Fibroblast of villous mesenchyme (primary cell): ENCODE measurements around the gene GPR183. TPM values are rescaled to one million over a fixed set of nuclear protein-coding genes. Genes with fewer than 3 reads are reported as not detected.

ENCODE experiments used
- DNase-seq: peaks from one replicate; pipeline ENCODE4 v3.0.0-alpha.2; 2010; ENCODE audit warnings: low read depth
- H3K4me3 ChIP-seq: 2 replicates; pipeline ENCODE4 v1.5.1; 2011; ENCODE audit warnings: low read depth, mild to moderate bottlenecking, low read length
- total RNA-seq: library from RNA; depleted of rRNA; stranded (reverse); fragments of >200 nt; gene quantifications from 2 replicates; pipeline ENCODE4 v1.2.3, GENCODE V29; 2012
- TF ChIP-seq, protein P1 (sequence below): IDR thresholded peaks from 2 replicates; pipeline ENCODE4 v1.5.1; 2012; ENCODE audit warnings: low read depth, mild to moderate bottlenecking, low read length; ENCODE audit not compliant: insufficient read depth

Gene GPR183
- total RNA-seq, 1 donor, result 0.86 TPM

- DNase-seq, result no peak
- H3K4me3 ChIP-seq, result no peak overlapping the region
- TF ChIP-seq, protein P1, sequence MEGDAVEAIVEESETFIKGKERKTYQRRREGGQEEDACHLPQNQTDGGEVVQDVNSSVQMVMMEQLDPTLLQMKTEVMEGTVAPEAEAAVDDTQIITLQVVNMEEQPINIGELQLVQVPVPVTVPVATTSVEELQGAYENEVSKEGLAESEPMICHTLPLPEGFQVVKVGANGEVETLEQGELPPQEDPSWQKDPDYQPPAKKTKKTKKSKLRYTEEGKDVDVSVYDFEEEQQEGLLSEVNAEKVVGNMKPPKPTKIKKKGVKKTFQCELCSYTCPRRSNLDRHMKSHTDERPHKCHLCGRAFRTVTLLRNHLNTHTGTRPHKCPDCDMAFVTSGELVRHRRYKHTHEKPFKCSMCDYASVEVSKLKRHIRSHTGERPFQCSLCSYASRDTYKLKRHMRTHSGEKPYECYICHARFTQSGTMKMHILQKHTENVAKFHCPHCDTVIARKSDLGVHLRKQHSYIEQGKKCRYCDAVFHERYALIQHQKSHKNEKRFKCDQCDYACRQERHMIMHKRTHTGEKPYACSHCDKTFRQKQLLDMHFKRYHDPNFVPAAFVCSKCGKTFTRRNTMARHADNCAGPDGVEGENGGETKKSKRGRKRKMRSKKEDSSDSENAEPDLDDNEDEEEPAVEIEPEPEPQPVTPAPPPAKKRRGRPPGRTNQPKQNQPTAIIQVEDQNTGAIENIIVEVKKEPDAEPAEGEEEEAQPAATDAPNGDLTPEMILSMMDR, result no peak
Measured at GRCh38 chr13:99303863-99304521, 3.2 kb downstream of the GPR183 start.

DNA sequence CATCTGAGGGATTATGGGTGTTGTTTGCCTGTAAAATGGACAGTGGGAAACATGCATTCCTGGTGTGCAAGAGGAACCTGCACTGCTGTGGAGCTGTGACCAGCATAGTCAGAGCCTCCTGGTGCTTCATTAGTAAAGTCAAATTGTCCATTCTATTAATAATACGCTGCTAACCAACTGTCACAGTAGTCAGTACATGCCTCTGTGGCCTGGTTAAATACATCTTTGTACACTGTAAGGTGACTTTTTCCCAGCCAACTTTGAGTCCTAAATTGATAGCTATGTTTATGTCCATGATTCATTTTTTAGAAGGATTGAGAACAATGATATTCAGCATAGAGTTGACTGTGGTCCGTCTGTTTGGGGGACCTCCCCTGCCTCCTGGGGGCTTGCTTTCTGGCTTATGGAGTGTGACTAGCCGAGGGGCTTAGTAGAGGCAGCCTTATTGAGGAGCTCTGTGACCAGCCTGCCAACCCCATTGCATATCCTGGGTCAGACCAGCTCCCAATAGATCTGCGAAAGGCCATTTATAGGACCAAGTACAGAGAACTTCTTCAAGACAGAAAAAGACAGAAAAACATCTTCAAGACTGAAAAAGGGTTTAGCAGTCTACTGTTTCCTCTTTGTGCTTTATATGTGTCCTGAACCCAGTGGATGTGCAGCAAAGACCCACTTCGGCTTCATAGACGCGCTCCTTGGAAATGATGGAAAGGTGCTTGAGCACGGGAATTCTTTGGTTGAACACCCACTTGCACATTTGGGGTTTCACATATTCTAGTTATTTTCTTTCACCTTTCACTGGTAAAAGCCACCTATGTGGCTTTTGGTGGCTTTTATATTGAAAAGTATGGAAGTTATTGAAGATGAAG, 4.3 kb downstream of the GPR183 start:
- TF ChIP-seq, protein P1, result no peak
- H3K4me3 ChIP-seq, result no peak overlapping the region
- DNase-seq, result no peak

GRCh38 chr13:99301913-99302636, 5.1 kb downstream of the GPR183 start:
- DNase-seq, result no peak
- TF ChIP-seq, protein P1, result no peak
- H3K4me3 ChIP-seq, result no peak overlapping the region

DNA sequence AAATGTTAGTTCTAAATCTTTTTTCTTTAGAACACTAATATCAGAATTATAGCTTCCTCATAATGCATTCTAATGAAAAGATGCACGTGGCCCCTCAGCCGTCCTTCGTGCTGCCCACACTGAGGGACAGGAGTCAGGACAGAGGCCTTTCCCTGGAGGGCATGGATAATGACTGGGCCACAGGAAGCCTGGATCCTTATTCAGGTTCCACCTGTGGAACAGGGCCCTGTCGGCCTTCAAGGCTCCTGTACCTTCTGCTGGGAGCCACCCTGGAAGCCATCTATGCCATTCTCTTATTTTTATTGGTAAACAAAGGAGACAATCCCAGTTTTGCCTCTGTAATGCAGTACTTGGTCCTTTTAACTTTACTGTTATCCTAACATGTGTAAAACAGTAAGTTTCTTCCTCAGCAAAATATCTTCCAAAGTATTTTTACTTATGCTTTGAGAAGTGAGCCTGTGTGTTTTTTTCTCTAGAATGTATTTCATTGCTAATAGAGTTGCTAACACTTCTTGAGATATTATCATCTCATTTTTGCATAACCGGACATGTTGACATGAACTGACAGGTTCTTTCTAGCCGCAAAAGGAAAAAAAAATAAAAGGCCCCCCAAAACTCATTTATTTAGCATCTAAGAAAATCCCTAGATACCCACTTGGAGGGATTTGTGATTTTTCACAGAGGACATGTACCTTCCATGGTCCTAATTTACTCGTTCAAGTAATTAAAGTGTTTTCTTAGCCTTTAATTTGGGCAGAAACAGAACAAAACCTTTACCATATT, 6.0 kb downstream of the GPR183 start:
- H3K4me3 ChIP-seq, result no peak overlapping the region
- no peak for DNase-seq
- TF ChIP-seq, protein P1, result no peak

DNA sequence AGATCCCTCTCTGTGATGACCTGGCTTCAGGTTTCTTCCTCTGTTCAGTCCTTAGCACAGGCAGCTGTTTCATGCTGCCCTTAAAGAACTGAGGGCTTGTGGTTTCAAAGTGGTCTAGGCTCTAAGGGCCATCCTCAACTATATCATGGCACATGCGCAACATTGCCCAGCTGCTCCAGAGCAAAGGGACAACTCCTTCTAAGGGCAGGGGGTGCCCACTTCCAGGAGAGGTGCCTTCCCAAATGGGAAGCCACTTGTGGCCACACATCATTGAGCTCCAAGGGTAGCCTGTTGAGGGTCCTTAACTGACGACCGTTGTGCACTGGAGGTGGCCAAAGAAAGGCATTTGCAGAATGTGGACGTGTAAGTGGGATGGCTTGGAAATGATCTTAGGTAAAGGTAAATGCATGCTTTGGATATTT, 7.3 kb downstream of the GPR183 start:
- H3K4me3 ChIP-seq, result no peak overlapping the region
- TF ChIP-seq, protein P1, result no peak
- DNase-seq, result no peak

DNA sequence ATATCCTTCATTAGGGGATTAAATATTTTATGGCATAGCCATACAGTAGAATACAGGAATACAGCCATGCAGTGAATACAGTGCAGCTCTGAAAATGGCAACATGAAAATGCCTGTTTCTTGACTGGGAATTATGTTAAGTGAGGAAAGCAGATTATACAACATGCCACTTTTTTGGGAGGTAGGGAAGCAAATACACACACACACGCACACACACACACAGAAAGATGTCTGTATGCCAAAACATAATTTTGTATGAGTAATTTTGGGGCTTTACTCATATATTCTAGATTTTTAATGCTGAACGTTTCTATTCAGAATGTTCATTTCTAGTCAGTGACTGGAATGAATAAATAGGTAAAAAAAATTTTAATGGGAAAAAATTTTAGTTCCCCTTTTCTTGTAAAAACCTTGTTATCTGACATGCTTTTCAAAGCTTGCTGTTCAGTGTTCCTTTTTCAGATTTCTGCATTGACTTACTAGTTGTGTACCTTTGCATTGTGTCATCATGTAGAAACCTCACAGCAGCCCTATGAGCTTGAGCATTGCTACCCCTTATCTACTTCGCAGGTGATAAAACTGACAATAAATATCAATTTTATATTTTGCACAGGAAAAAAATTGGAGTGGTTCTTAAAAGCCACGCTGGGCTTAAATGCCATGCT, 7.8 kb downstream of the GPR183 start:
- DNase-seq, result no peak
- TF ChIP-seq, protein P1, result no peak
- H3K4me3 ChIP-seq, result no peak overlapping the region
